PFSK-1 (cell line): ENCODE data around the gene ISYNA1.

Experiments
- FOXP2 ChIP-seq: optimal IDR thresholded peaks from 2 replicates; pipeline ENCODE3; 2011; ENCODE audit warnings: borderline replicate concordance, control low read depth, inconsistent platforms; ENCODE audit not compliant: insufficient read depth; ENCODE audit errors: extremely low read length, extremely low read depth
- POLR2AphosphoS5 ChIP-seq: IDR thresholded peaks from 2 replicates; pipeline ENCODE4 v1.6.1; 2012; ENCODE audit warnings: low read depth, mild to moderate bottlenecking, control low read depth, low read length, moderate library complexity
- SIN3A ChIP-seq: IDR thresholded peaks from 2 replicates; pipeline ENCODE4 v1.6.1; 2012; ENCODE audit warnings: mild to moderate bottlenecking, low read length, moderate library complexity, borderline replicate concordance; ENCODE audit not compliant: insufficient read depth

- TF ChIP-seq FOXP2 (no peak), SIN3A (no peak), POLR2AphosphoS5 (no peak)
Measured at GRCh38 chr19:18441804-18442788, 4.2 kb upstream of the ISYNA1 start.
